Stimulated activated naive CD8-positive, alpha-beta T cell treated with anti-CD3 and anti-CD28 coated beads, Interleukin-15, amount 100 ng/mL, for 72 hours (primary cell): ENCODE data around the gene ABHD14A.
"Not testable (repeated sequence)": the region's sequence is repeated elsewhere in the genome, so short reads cannot be mapped to it uniquely, and the experiment has no call there.

ENCODE experiments used
- ATAC-seq: fragments of 150-1000 bp; cut with Tn5 transposase; 2 replicates; pipeline ENCODE4 v1.10.0; 2021; ENCODE audit warnings: mild to moderate bottlenecking, moderate library complexity
- DNase-seq, 2 donors: peaks; one replicate each; pipeline ENCODE4 v3.0.0; 2021 to 2022
- H3K27ac Mint-ChIP-seq, 2 donors: one replicate each; pipeline ENCODE4 v1.8.0; 2022; ENCODE audit warnings: mild to moderate bottlenecking in 2 of 2, mixed read lengths in 2 of 2, moderate library complexity in 2 of 2
- H3K27me3 Mint-ChIP-seq: one replicate; pipeline ENCODE4 v1.8.0; 2022; ENCODE audit warnings: mixed read lengths
- H3K4me1 Mint-ChIP-seq: one replicate; pipeline ENCODE4 v1.8.0; 2022; ENCODE audit warnings: mild to moderate bottlenecking, mixed read lengths
- H3K4me3 Mint-ChIP-seq, 2 donors: one replicate each; pipeline ENCODE4 v1.8.0; 2022; ENCODE audit warnings: mild to moderate bottlenecking in 2 of 2, mixed read lengths in 2 of 2, moderate library complexity in 1 of 2
- H3K9me3 Mint-ChIP-seq, 2 donors: one replicate each; pipeline ENCODE4 v1.8.0; 2022; ENCODE audit warnings: mixed read lengths in 2 of 2

The ABHD14A gene

DNA sequence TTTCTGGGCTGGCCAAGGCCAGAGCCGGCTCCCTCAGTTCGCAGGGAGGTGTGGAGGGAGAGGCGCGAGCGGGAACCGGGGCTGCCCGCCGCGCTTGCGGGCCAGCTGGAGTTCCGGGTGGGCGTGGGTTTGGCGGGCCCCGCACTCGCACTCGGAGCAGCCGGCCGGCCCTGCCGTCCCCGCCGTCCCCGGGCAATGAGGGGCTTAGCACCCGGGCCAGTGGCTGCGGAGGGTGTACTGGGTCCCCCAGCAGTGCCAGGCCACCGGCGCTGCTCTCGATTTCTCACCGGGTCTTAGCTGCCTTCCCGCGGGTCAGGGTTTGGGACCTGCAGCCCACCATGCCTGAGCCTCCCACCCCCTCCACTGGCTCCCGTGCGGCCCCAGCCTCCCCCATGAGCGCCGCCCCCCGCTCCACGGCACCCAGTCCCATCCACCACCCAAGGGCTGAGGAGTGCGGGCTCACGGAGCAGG lies 15.7 kb downstream of the ABHD14A start:
- Mint-ChIP-seq H3K27ac (peak overlapping the region in 1 of 2 donors; percentile 12), H3K4me1 (peaks cover 67% of the 10 kb centered on the region)
- not testable (repeated sequence) for H3K9me3 Mint-ChIP-seq, H3K27me3 Mint-ChIP-seq, H3K4me3 Mint-ChIP-seq, DNase-seq, ATAC-seq

DNA sequence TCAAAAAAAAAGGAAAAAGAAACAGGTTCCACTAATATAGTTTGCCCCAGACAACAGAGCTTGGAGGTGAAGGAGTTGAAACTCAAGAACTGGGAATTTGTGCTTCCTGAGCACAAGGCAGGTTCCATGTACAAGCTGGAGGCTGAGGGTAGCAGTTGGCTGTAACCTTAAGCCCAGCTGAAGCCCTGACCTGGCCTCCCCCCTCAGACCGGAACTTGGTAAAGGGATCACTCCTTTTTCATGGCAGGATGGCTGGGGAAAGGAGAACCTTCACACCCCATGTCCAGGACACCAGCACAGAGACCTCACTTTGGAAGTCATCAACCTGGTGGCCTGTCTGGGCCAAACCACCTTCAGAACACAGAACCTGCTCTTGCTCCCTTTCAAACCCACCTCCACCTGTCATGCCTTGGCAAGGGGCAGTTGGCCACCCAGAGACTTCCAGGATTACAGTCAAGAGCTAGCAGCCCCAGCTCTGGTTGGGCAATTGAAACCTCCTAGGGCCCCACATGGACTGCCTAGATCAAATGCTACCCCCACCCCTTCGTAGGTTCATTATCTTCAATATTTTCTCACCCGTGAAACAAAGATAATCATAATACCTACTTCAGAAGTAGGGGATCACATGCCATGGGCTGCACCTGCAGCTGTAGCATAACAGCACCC lies 17.3 kb downstream of the ABHD14A start:
- ATAC-seq (no peak), DNase-seq (no peak)
- Mint-ChIP-seq H3K9me3 (no peaks in the 10 kb centered on the region), H3K27me3 (no peaks in the 10 kb centered on the region), H3K4me3 (peak overlapping the region; percentile 1 to 92), H3K4me1 (peaks cover 63% of the 10 kb centered on the region), H3K27ac (no peak overlapping the region)

DNA sequence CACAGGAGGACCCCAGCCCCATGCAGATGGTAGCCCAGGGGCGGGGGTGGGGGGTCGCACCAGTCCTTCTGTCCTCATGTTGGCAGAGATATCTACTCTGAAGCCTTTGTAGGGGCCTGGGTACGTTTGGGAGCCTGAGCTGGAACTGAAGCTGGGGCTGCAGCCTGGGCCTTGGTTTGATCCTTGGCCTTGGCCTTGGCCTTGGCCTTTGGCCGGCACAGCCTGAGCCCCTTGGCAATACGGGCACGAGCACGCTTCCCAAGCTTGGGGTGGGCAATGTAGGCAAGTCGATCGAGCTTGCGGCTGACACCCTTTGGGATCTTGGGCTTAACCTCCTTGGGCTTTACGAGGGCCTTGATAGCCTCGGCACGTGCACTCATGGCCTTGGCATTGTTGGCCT lies 18.8 kb downstream of the ABHD14A start:
- not testable (repeated sequence) for DNase-seq, ATAC-seq, H3K27me3 Mint-ChIP-seq, H3K9me3 Mint-ChIP-seq
- Mint-ChIP-seq H3K4me1 (peaks cover 58% of the 10 kb centered on the region), H3K4me3 (peak overlapping the region; percentile 92 to 95), H3K27ac (peak overlapping the region in 1 of 2 donors; percentile 100)

DNA sequence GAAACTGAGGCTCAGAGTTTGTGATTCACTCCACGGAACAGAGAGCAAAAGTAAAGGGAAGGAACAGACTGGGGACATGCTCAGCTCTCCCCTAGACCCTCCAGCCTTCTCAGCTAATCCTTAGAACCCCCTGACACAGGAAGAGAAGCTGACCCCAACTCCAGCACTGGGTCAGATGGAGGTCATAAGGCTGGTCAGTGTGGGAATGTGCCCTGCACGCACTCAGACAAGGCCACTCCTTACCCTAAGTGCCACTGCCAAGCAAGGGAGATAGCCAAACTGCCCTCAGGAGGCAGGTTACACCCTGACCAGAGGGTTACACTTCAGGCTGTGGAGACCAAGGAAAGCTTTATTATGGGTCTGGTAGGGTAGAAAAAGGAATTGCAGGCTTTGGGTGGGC lies 19.7 kb downstream of the ABHD14A start:
- H3K27me3 Mint-ChIP-seq = peaks cover 8% of the 10 kb centered on the region
- H3K4me3 Mint-ChIP-seq = peak overlapping the region; percentile 92 to 95
- H3K27ac Mint-ChIP-seq = peak overlapping the region; percentile 100
- no peaks in the 10 kb centered on the region for H3K9me3 Mint-ChIP-seq
- ATAC-seq (no peak), DNase-seq (no peak)
- peaks cover 51% of the 10 kb centered on the region for H3K4me1 Mint-ChIP-seq

DNA sequence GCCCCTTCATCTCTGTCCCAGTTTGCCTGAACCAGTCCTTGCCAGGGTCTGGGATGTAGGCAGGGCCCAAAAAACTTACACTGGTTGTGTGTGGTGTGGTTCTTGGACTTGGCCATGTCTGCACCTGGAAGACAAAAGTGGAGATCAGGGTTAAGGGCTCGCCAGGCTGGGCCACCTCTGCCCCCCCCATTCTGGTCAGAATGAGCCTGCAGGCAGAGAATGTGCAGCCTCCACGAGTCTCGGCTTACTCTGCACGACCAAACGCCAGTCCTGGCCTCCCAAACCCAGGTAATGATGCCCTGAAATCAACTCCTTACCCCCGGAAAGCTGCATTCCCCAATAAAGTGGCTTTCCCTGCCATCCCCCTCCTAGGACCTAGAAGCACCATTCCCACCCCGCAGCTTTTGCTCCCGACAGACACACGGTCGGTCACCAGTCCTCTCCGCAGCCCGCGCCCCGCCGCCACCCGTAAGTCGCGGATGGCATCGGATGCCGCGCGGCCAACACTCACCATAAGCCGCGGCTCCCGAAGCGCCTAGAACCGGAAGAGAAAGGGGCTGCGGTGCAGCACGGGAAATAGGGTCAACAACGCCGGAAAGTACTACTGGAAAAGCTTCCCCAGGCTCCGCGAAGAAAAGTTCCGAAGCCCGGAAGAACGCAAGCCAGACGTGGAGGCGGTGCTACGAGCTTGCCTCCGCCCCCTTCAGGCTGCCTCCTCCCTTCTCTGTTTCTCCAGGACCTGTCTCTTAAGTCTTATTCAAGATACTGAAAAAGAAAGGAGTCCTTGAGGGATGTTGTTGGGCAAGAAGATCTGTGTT lies 20.7 kb downstream of the ABHD14A start, which contains the start of gene RPL29:
TSS of gene RPL29 (minus strand) at position 550 of the 818 bp plus-strand sequence. CDS start at position 116, 434 bp downstream.
- DNase-seq (peak; percentile 88 to 94), ATAC-seq (peak; percentile 96)
- Mint-ChIP-seq H3K27me3 (peaks cover 8% of the 10 kb centered on the region), H3K4me1 (peaks cover 51% of the 10 kb centered on the region), H3K9me3 (no peaks in the 10 kb centered on the region), H3K4me3 (peak within 1 kb of the TSS; percentile 92 to 95), H3K27ac (peak within 1 kb of the TSS; percentile 100)

DNA sequence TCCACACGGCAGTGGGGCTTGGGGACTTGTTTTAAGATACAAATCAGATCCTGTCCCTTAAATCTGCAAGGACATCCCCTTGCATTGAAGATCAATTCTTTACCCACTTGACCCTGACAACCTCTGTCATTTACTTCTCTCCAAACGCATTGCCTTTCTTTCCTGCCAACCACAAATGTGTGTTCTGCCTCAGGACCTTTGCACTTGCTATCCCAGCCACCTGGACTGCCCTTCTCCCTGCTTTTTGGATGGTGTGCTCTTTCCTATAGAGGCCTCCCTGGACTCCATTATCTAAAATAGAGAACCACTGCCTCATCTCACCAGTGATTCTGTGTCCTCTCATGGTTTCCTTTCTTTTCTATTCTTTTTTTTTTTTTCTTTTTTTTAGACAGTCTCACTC lies 22.3 kb downstream of the ABHD14A start:
- DNase-seq (no peak), ATAC-seq (no peak)
- no peak overlapping the region for H3K27ac Mint-ChIP-seq
- no peaks in the 10 kb centered on the region for H3K9me3 Mint-ChIP-seq
- H3K27me3 Mint-ChIP-seq = peaks cover 8% of the 10 kb centered on the region
- H3K4me3 Mint-ChIP-seq = no peak overlapping the region
- H3K4me1 Mint-ChIP-seq = peaks cover 46% of the 10 kb centered on the region

DNA sequence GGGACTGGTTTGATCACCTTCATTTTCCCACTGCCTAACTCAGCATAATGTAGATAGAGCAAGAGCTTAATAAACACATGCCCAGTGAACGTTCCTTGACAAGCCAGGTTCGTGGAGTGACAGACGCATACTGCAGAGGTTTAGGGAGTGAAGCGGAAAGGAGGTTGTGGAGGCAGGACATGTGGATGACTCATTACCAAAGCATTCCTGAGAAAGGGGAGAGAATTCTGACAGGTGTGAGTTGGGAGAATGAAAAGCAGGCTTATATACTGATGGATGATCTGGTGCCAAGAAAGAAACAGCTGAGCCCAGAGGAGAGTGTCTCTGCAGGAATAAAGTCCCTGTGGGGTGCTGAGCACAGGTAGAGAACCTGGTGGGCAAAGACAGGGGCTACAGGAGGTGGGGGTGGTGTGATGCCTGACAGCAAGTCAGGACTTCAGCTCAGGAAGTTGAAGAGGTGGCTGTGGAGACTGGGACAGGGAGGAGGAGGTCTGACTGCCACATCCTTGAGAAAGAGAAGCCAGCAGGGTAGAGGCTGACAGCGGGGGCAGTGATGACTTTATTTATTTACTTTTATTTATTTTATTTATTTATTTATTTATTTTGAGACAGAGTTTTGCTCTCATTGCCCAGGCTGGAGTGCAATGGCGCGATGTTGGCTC lies 23.2 kb downstream of the ABHD14A start:
- no peak overlapping the region for H3K27ac Mint-ChIP-seq
- ATAC-seq (no peak), DNase-seq (no peak)
- peaks cover 37% of the 10 kb centered on the region for H3K4me1 Mint-ChIP-seq
- no peak overlapping the region for H3K4me3 Mint-ChIP-seq
- H3K27me3 Mint-ChIP-seq = peaks cover 8% of the 10 kb centered on the region
- no peaks in the 10 kb centered on the region for H3K9me3 Mint-ChIP-seq

DNA sequence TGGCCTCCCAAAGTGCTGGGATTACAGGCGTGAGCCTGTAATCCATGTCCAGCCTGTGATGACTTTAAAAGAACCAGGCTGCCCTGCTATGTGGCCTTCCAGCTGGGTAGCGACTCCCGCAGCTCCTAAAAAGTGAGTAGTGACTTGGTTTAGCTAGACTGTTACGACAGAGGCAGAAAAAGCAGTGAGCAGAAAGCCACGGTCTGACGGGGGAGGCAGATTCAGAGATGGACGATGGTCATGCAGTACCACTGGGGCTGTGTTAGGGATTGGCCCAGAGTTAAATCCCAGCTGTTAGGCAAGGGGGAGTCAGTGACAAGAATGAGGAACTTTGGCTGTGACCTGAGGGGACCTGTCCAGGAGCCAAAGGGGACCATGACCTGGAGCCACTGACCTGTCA lies 23.9 kb downstream of the ABHD14A start:
- Mint-ChIP-seq H3K27ac (no peak overlapping the region), H3K9me3 (no peaks in the 10 kb centered on the region), H3K4me3 (no peak overlapping the region), H3K27me3 (peaks cover 8% of the 10 kb centered on the region), H3K4me1 (peaks cover 30% of the 10 kb centered on the region)
- DNase-seq (no peak), ATAC-seq (no peak)

DNA sequence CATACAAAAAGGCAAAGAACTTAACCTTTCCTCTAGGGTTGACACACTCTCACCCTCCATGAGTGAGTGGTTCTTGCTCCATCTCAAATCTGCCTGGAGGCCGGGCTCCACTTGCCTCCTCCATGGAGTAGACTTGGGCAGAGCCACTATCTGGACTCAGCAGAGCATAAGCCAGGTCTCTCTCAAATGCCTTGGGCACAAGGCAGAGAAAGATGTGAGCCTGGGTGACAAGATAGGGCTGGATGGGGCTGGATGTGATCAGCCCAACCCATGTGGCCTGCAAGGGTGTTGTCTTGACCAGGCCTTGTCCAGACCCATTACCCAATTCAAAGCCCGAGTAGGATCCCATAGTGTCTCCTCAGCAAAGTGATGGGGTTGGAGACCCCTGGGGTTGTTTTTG lies 25.0 kb downstream of the ABHD14A start:
- Mint-ChIP-seq H3K4me1 (peaks cover 19% of the 10 kb centered on the region), H3K27ac (peak overlapping the region in 1 of 2 donors; percentile 51), H3K4me3 (no peak overlapping the region), H3K9me3 (no peaks in the 10 kb centered on the region), H3K27me3 (peaks cover 8% of the 10 kb centered on the region)
- no peak for ATAC-seq
- DNase-seq = no peak

DNA sequence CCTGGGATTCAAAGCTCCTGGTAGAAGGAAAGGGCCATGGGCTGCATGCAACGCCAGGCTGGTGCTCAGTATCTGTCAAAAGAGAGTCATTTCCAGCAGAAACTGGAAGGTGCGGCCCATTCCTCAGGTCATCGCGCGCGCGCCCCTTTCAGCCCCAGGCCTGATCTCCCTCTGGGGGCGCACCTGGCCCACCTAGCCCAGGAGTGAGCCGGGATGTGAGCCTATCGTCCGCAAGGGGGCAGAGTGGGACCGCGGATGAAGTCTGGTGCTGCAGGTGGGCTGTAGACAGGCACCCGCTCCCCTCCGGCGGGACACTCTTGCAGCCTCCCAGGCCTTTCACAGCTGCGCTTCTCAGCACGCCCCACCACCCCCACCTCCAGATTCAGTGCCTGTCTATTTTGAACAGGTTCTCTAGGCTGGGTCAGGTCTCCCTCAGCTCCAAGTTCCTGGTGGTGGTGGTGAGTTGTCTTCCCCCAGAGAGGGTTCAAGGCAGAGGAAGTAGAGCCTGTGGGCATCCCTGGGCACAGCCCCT lies 26.6 kb downstream of the ABHD14A start:
- no peak overlapping the region for H3K27ac Mint-ChIP-seq
- H3K4me1 Mint-ChIP-seq = peaks cover 25% of the 10 kb centered on the region
- H3K27me3 Mint-ChIP-seq = peaks cover 8% of the 10 kb centered on the region
- ATAC-seq (peak; percentile 97), DNase-seq (peak; percentile 90)
- H3K4me3 Mint-ChIP-seq = peak overlapping the region in 1 of 2 donors; percentile 27
- no peaks in the 10 kb centered on the region for H3K9me3 Mint-ChIP-seq

DNA sequence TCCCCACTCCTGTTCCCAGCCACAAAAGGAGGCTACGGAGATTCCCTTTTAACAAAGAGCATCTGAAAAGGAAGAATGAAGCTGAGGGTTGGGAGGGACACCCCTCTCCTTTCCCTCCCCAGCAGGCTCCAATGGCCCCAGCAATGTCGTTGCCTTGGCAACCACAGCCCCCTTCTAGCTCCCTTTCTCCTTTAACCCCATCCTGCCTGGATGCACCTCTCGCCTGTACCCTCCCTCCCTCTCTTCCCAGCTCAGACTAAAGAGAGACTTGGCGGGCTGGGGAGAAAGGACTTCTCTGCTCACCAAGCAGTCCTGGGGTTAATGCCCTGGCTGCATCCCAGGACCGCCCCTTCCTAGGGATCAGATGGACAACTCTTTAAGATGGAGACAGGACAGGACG lies 27.9 kb downstream of the ABHD14A start:
- ATAC-seq = no peak
- H3K27me3 Mint-ChIP-seq = peaks cover 8% of the 10 kb centered on the region

DNA sequence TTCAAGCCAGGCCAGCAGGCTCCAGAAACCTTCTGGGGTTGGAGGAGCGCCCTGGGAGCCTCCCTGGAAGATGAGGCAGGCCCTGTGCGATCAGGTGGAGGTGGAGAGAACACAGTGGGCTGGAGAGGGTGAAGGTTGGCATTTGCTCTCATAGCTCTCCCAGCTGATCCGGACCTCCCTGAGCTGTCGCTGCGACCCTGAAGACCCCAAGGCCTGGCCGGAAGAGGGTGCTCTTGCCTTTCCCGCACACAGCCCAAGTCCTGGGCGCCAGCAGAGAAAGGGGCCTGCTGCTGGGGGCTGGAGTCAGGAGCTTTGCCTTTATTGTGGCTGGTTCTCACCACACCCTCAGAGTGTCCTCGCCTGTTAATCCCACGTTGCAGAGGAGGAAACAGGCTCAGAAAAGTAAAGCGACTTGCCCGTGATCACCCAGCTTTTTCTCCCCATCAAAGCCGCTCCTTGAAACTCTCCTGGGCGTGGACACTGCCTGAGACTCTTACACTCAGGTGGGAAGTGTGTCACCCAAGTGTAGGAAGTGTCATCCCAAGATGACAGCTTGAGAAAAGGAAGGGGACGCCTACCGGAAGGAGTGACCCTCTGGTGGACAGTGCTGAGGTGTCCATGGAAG lies 29.4 kb downstream of the ABHD14A start:
- Mint-ChIP-seq H3K27ac (no peak overlapping the region), H3K4me3 (no peak overlapping the region), H3K4me1 (peaks cover 25% of the 10 kb centered on the region), H3K27me3 (no peaks in the 10 kb centered on the region), H3K9me3 (no peaks in the 10 kb centered on the region)
- DNase-seq (no peak), ATAC-seq (no peak)

More for the DNA sequence above, 27.9 kb downstream of the ABHD14A start:
- Mint-ChIP-seq H3K27ac (no peak overlapping the region), H3K4me1 (peaks cover 25% of the 10 kb centered on the region), H3K9me3 (no peaks in the 10 kb centered on the region), H3K4me3 (no peak overlapping the region)
- no peak for DNase-seq

DNA sequence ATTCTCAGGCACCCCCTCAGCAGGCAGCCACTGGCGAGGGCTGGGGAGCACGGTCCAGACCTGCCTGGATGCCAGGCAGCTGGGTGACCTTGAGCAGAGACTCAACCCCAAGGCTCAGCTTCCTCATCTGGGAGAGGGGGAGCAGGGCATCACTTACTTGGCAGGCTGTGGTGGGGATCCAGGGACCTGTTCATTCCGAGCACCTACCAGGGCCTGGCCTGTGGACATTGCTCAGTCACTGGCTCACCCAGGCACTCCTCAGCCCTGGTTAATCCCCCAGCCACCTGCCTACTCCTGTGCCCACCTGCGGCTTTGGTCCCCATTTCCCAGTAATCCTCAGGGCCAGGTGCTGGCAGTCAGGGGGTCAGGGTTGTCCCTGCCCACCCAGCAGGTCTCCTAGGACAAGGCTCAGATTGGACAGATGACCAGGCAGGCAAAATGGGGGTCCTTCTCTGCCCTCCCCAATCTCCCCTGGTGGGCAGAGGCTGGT lies 30.1 kb downstream of the ABHD14A start:
- Mint-ChIP-seq H3K4me3 (no peak overlapping the region), H3K27me3 (no peaks in the 10 kb centered on the region), H3K27ac (no peak overlapping the region), H3K9me3 (no peaks in the 10 kb centered on the region), H3K4me1 (peaks cover 25% of the 10 kb centered on the region)
- no peak for ATAC-seq
- no peak for DNase-seq

DNA sequence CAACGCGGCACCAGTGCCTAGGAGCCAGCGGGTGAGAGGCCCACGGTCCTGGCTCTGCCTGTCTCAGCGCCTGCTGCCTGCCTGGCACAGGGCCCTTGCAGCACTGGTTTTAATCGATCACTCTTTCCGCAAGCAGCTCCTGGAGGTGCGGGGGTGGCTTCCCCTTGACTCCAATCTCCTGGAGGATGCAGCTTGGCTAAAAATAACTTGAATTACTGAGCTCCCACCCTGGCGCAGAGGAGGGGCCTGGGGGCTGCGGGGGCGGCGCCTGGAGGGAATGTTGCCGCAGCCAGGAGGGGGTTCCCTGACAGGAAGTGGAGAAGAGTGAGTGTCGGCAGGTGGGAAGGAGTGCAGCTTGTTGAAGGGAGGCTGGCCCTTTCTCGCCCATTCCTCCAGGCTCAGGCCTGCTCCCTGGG lies 30.7 kb downstream of the ABHD14A start:
- ATAC-seq (no peak), DNase-seq (no peak)
- peaks cover 25% of the 10 kb centered on the region for H3K4me1 Mint-ChIP-seq
- no peaks in the 10 kb centered on the region for H3K9me3 Mint-ChIP-seq
- H3K27me3 Mint-ChIP-seq = no peaks in the 10 kb centered on the region
- no peak overlapping the region for H3K4me3 Mint-ChIP-seq
- no peak overlapping the region for H3K27ac Mint-ChIP-seq
